SK-N-SH (cell line): Measurements from ENCODE around the gene RARB. TPM values are rescaled to one million over a fixed set of nuclear protein-coding genes. Genes with fewer than 3 reads are reported as not detected.

Source experiments
- CTCF ChIA-PET: fragments of 300-600, 350-600 bp; formaldehyde crosslinking; extraction: SDS; loops from one replicate; lab custom pipeline; 2021; lab: Yijun Ruan, JAX
- POLR2A ChIA-PET: fragments of 350-600 bp; sonication (Branson Sonifier 250); formaldehyde crosslinking; extraction: SDS; loops from one replicate; lab custom pipeline; 2020; ENCODE audit warnings: antibody characterized with exemption, inconsistent platforms; lab: Yijun Ruan, JAX
- DNase-seq: peaks from one replicate; pipeline ENCODE4 v3.0.0; 2012
- H2AFZ ChIP-seq: fragments of 200-600 bp; sonication (generic); 2 replicates; pipeline ENCODE4 v1.8.1; 2016; ENCODE audit warnings: antibody characterized with exemption, mild to moderate bottlenecking, low read depth
- H3F3A ChIP-seq: fragments of 200-600 bp; sonication (generic); replicated peaks from 2 replicates; pipeline ENCODE3; 2016; ENCODE audit warnings: antibody characterized with exemption, mild to moderate bottlenecking; ENCODE audit not compliant: insufficient read depth
- H3K27ac ChIP-seq, 2 experiments: fragments of 200-500 bp in 1 of 2; fragments of 200-600 bp in 1 of 2; sonication (Bioruptor generic) in 1 of 2; sonication (generic), shearing (Covaris generic) in 1 of 2; 2 replicates each; pipeline versions ENCODE4 v1.5.1 to v1.6.1; 2014 to 2016; ENCODE audit warnings: low read depth in 2 of 2, inconsistent platforms in 1 of 2, low read length in 1 of 2, mild to moderate bottlenecking in 1 of 2, mixed read lengths in 1 of 2
- H3K27me3 ChIP-seq: fragments of 200-600 bp; sonication (generic), shearing (Covaris generic); 2 replicates; pipeline ENCODE4 v1.6.1; 2016; ENCODE audit warnings: mixed run types; ENCODE audit not compliant: insufficient read depth
- H3K36me3 ChIP-seq, 2 experiments: fragments of 200-500 bp in 1 of 2; fragments of 200-600 bp in 1 of 2; sonication (Bioruptor generic) in 1 of 2; sonication (generic) in 1 of 2; replicated peaks in 1 of 2; 2 replicates each; pipeline versions ENCODE3 to v1.5.1; 2014 to 2016; ENCODE audit warnings: low read length in 1 of 2, mild to moderate bottlenecking in 1 of 2; ENCODE audit not compliant: insufficient read depth in 2 of 2, control insufficient read depth in 1 of 2
- H3K4me1 ChIP-seq, 2 experiments: fragments of 200-500 bp in 1 of 2; fragments of 200-600 bp in 1 of 2; sonication (Bioruptor generic) in 1 of 2; sonication (generic), shearing (Covaris generic) in 1 of 2; 2 replicates each; pipeline versions ENCODE4 v1.5.1 to v1.6.1; 2014 to 2016; ENCODE audit warnings: low read depth in 1 of 2, low read length in 1 of 2, mixed run types in 1 of 2; ENCODE audit not compliant: insufficient read depth in 2 of 2, control insufficient read depth in 1 of 2
- H3K4me2 ChIP-seq: fragments of 200-600 bp; sonication (generic), shearing (Covaris generic); 2 replicates; pipeline ENCODE4 v1.6.1; 2017; ENCODE audit warnings: mixed run types
- H3K4me3 ChIP-seq, 2 experiments: fragments of 200-500 bp in 1 of 2; fragments of 200-600 bp in 1 of 2; sonication (Bioruptor generic) in 1 of 2; sonication (generic), shearing (Covaris generic) in 1 of 2; 2 replicates each; pipeline versions ENCODE4 v1.5.1 to v1.8.1; 2014 to 2016; ENCODE audit warnings: low read depth in 2 of 2, inconsistent platforms in 1 of 2, low read length in 1 of 2, mild to moderate bottlenecking in 1 of 2, mixed read lengths in 1 of 2, moderate library complexity in 1 of 2
- H3K79me2 ChIP-seq: fragments of 200-600 bp; sonication (generic); 2 replicates; pipeline ENCODE4 v1.8.1; 2017; ENCODE audit warnings: mild to moderate bottlenecking; ENCODE audit not compliant: insufficient read depth
- H3K9ac ChIP-seq: fragments of 200-600 bp; sonication (generic); 2 replicates; pipeline ENCODE4 v1.6.1; 2017; ENCODE audit warnings: mixed run types
- H3K9me2 ChIP-seq: fragments of 200-600 bp; sonication (generic); 2 replicates; pipeline ENCODE4 v1.6.1; 2017; ENCODE audit warnings: mixed run types
- H3K9me3 ChIP-seq: fragments of 200-600 bp; sonication (generic); 2 replicates; pipeline ENCODE4 v1.6.1; 2017; ENCODE audit warnings: mixed run types, mild to moderate bottlenecking, moderate library complexity
- H4K20me1 ChIP-seq: fragments of 200-600 bp; sonication (generic); 2 replicates; pipeline ENCODE4 v1.6.1; 2017; ENCODE audit warnings: mild to moderate bottlenecking, mixed run types; ENCODE audit not compliant: insufficient read depth
- ELF1 ChIP-seq: IDR thresholded peaks from 2 replicates; pipeline ENCODE4 v1.4.0; 2012
- EP300 ChIP-seq, 2 experiments: IDR thresholded peaks; 2 replicates each; pipeline versions ENCODE4 v1.4.0 to v1.6.1; 2012; ENCODE audit warnings: borderline replicate concordance in 1 of 2, low read depth in 1 of 2, low read length in 1 of 2
- EZH2phosphoT487 ChIP-seq: fragments of 200-600 bp; sonication (generic); IDR thresholded peaks from 2 replicates; pipeline ENCODE4 v1.6.1; 2017; ENCODE audit warnings: low read depth, mixed run types, mild to moderate bottlenecking, antibody characterized with exemption, moderate library complexity, borderline replicate concordance
- FOSL2 ChIP-seq: IDR thresholded peaks from 2 replicates; pipeline ENCODE4 v1.4.0; 2012; ENCODE audit warnings: low read depth, mild to moderate bottlenecking, moderate library complexity, borderline replicate concordance
- JUND ChIP-seq: IDR thresholded peaks from 2 replicates; pipeline ENCODE4 v1.4.0; 2012
- MXI1 ChIP-seq: IDR thresholded peaks from 2 replicates; pipeline ENCODE4 v1.6.1; 2012; ENCODE audit warnings: mild to moderate bottlenecking, low read depth, low read length, improper control_type of control experiment
- NRF1 ChIP-seq: IDR thresholded peaks from 2 replicates; pipeline ENCODE4 v1.6.1; 2012; ENCODE audit warnings: low read depth, mild to moderate bottlenecking, low read length
- RCOR1 ChIP-seq: fragments of 150-350 bp; IDR thresholded peaks from 2 replicates; pipeline ENCODE4 v1.6.1; 2017; ENCODE audit warnings: antibody characterized with exemption, low read length
- SIN3A ChIP-seq: IDR thresholded peaks from 2 replicates; pipeline ENCODE4 v1.6.1; 2012; ENCODE audit warnings: low read depth, mild to moderate bottlenecking, low read length, moderate library complexity, borderline replicate concordance
- TAF1 ChIP-seq: IDR thresholded peaks from 2 replicates; pipeline ENCODE4 v1.6.1; 2012; ENCODE audit warnings: low read depth, mild to moderate bottlenecking, low read length, moderate library complexity, borderline replicate concordance
- TCF12 ChIP-seq: IDR thresholded peaks from 2 replicates; pipeline ENCODE4 v1.4.0; 2012
- TEAD4 ChIP-seq: IDR thresholded peaks from 2 replicates; pipeline ENCODE4 v1.4.0; 2012; ENCODE audit warnings: mild to moderate bottlenecking, borderline replicate concordance; ENCODE audit not compliant: insufficient read depth
- WGBS: methylation state at CpG from one replicate; pipeline ENCODE4 v1.1.6; 2017; ENCODE audit warnings: low lambda C conversion rate; 5-methylcytosine and 5-hydroxymethylcytosine counted together
- polyA plus RNA-seq, 3 experiments: library from polyadenylated mRNA; depleted of rRNA; stranded (reverse); fragments of >200 nt; gene quantifications; 2 replicates each; pipeline ENCODE4 v1.2.3, GENCODE V29; 2012
- TF ChIP-seq, protein P1 (sequence below): IDR thresholded peaks from 2 replicates; pipeline ENCODE4 v1.4.0; 2012; ENCODE audit warnings: low read depth, borderline replicate concordance
- TF ChIP-seq, protein P2 (sequence below): IDR thresholded peaks from 2 replicates; pipeline ENCODE4 v1.6.1; 2012; ENCODE audit warnings: mild to moderate bottlenecking, low read depth, low read length, moderate library complexity
- TF ChIP-seq, protein P3 (sequence below): IDR thresholded peaks from 2 replicates; pipeline ENCODE4; 2012
- TF ChIP-seq, protein P4 (sequence below): fragments of 150-350 bp; IDR thresholded peaks from 2 replicates; pipeline ENCODE4 v1.6.1; 2016; ENCODE audit warnings: mild to moderate bottlenecking, low read depth, low read length
- TF ChIP-seq, protein P5 (sequence below): fragments of 150-350 bp; IDR thresholded peaks from 2 replicates; pipeline ENCODE4 v1.6.1; 2017; ENCODE audit warnings: antibody characterized with exemption, low read length, low read depth, borderline replicate concordance

The RARB gene
- polyA plus RNA-seq, 1 of the 3 experiments (the other 2 are of a cell fraction): 10.7 TPM

DNA sequence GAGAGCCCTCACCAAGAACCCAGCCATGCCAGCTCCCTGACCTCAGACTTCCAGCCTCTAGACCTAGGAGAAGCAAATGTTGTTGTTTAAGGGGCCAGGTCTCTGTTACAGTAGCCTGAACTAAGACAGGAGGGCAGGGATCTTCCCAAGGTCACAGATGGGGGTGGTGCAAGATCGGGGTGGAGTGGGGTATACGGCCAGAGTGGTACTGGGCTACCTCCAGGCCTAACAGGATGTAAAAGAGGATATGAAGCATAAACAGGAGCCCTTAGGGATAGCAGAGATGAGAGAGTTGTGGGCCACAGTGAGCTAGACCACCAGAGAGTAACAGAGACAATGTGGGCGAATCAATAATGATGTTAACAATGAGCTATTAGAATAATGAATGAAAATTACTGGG is 153.8 kb downstream of the RARB start:
- WGBS: 45% methylated on average over 3 of the region's 3 CpGs
- TF ChIP-seq NRF1 (no peak), JUND (no peak), FOSL2 (no peak), SIN3A (no peak)
- TF ChIP-seq, protein P1, sequence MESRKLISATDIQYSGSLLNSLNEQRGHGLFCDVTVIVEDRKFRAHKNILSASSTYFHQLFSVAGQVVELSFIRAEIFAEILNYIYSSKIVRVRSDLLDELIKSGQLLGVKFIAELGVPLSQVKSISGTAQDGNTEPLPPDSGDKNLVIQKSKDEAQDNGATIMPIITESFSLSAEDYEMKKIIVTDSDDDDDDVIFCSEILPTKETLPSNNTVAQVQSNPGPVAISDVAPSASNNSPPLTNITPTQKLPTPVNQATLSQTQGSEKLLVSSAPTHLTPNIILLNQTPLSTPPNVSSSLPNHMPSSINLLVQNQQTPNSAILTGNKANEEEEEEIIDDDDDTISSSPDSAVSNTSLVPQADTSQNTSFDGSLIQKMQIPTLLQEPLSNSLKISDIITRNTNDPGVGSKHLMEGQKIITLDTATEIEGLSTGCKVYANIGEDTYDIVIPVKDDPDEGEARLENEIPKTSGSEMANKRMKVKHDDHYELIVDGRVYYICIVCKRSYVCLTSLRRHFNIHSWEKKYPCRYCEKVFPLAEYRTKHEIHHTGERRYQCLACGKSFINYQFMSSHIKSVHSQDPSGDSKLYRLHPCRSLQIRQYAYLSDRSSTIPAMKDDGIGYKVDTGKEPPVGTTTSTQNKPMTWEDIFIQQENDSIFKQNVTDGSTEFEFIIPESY: no peak
- TF ChIP-seq, all 33 proteins: peak for 0
- no peaks in the 10 kb centered on the region for H3K27me3 ChIP-seq
- no peaks in the 10 kb centered on the region for H3K9me2 ChIP-seq
- peak overlapping the region in 1 of 2 experiments; percentile 93; a peak in 3 of 4 replicates for H3K27ac ChIP-seq
- ChIA-PET POLR2A (no interaction called here), CTCF (interaction anchor here (1.2 to 1.6 kb wide), 3 partner anchors 12 to 901 kb away, joined by 3 to 6 read pairs (median 5); no protein-coding TSS in a partner anchor)
- no peak for DNase-seq
- H4K20me1 ChIP-seq: no peaks in the 10 kb centered on the region
- peaks cover 14 to 15% of the 10 kb centered on the region in 2 experiments; a peak in 2 of 4 replicates for H3K4me1 ChIP-seq
- peak overlapping the region; percentile 64; the same call in 1 of the 2 replicates for H3K9ac ChIP-seq
- H3K4me2 ChIP-seq: 0 out of 2 replicates have a peak overlapping the region, but pooled peaks have one; percentile 46
- H3K36me3 ChIP-seq: no peaks in the 10 kb centered on the region
- H3K79me2 ChIP-seq: no peaks in the 10 kb centered on the region; the same call in 1 of the 2 replicates
- H3K9me3 ChIP-seq: no peaks in the 10 kb centered on the region
- no peak overlapping the region for H2AFZ ChIP-seq
- no peak overlapping the region for H3K4me3 ChIP-seq
- H3F3A ChIP-seq: peaks cover 19% of the 10 kb centered on the region

DNA sequence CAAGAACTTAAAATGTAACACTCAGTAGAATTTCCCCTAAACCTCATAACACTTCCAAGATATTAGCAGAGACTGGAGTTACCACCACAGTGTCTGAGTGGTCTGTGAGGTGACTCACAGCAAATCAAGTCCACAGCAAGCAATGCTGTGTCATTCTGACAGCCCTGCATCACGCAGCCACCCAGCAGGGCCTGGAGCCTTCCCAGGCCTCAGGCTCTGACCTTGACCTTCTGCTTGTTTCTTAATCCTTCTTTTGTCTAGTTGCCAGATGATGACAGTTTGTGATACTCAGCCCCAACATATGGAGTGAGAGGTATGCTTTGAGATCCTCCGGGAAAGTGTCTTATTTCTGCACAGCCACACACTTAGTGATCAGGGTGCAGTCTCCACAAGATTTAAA is 154.2 kb downstream of the RARB start:
- Histone ChIP-seq H3K4me1 (peaks cover 14 to 15% of the 10 kb centered on the region in 2 experiments; a peak in 2 of 4 replicates), H3K9me3 (no peaks in the 10 kb centered on the region), H3K4me3 (no peak overlapping the region), H3K9me2 (no peaks in the 10 kb centered on the region), H3K36me3 (no peaks in the 10 kb centered on the region), H3K27ac (peak overlapping the region; percentile 40 to 93; a peak in 3 of 4 replicates), H3K79me2 (no peaks in the 10 kb centered on the region; the same call in 1 of the 2 replicates), H3K9ac (peak overlapping the region; percentile 64), H3K4me2 (peak overlapping the region; percentile 46; the same call in 1 of the 2 replicates), H3F3A (peaks cover 19% of the 10 kb centered on the region), H3K27me3 (no peaks in the 10 kb centered on the region), H2AFZ (peak overlapping the region; percentile 35; the same call in 1 of the 2 replicates), H4K20me1 (no peaks in the 10 kb centered on the region)
- WGBS: 0% methylated on average over 2 of the region's 2 CpGs
- DNase-seq: no peak
- POLR2A ChIA-PET: no interaction called here
- CTCF ChIA-PET: interaction anchor here (1.2 to 1.6 kb wide), 3 partner anchors 11 to 902 kb away, joined by 3 to 6 read pairs (median 5); no protein-coding TSS in a partner anchor
- TF ChIP-seq, protein P2, sequence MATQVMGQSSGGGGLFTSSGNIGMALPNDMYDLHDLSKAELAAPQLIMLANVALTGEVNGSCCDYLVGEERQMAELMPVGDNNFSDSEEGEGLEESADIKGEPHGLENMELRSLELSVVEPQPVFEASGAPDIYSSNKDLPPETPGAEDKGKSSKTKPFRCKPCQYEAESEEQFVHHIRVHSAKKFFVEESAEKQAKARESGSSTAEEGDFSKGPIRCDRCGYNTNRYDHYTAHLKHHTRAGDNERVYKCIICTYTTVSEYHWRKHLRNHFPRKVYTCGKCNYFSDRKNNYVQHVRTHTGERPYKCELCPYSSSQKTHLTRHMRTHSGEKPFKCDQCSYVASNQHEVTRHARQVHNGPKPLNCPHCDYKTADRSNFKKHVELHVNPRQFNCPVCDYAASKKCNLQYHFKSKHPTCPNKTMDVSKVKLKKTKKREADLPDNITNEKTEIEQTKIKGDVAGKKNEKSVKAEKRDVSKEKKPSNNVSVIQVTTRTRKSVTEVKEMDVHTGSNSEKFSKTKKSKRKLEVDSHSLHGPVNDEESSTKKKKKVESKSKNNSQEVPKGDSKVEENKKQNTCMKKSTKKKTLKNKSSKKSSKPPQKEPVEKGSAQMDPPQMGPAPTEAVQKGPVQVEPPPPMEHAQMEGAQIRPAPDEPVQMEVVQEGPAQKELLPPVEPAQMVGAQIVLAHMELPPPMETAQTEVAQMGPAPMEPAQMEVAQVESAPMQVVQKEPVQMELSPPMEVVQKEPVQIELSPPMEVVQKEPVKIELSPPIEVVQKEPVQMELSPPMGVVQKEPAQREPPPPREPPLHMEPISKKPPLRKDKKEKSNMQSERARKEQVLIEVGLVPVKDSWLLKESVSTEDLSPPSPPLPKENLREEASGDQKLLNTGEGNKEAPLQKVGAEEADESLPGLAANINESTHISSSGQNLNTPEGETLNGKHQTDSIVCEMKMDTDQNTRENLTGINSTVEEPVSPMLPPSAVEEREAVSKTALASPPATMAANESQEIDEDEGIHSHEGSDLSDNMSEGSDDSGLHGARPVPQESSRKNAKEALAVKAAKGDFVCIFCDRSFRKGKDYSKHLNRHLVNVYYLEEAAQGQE: no peak
- no peak for TF ChIP-seq MXI1
- TF ChIP-seq, protein P3, sequence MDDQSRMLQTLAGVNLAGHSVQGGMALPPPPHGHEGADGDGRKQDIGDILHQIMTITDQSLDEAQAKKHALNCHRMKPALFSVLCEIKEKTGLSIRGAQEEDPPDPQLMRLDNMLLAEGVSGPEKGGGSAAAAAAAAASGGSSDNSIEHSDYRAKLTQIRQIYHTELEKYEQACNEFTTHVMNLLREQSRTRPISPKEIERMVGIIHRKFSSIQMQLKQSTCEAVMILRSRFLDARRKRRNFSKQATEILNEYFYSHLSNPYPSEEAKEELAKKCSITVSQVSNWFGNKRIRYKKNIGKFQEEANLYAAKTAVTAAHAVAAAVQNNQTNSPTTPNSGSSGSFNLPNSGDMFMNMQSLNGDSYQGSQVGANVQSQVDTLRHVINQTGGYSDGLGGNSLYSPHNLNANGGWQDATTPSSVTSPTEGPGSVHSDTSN: peak; percentile 91
- TF ChIP-seq TCF12: peak; percentile 91
- TF ChIP-seq TEAD4: peak; percentile 59; the same call in 1 of the 2 replicates
- TF ChIP-seq RCOR1: no peak
- TF ChIP-seq, protein P4, sequence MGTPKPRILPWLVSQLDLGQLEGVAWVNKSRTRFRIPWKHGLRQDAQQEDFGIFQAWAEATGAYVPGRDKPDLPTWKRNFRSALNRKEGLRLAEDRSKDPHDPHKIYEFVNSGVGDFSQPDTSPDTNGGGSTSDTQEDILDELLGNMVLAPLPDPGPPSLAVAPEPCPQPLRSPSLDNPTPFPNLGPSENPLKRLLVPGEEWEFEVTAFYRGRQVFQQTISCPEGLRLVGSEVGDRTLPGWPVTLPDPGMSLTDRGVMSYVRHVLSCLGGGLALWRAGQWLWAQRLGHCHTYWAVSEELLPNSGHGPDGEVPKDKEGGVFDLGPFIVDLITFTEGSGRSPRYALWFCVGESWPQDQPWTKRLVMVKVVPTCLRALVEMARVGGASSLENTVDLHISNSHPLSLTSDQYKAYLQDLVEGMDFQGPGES: no peak
- TF ChIP-seq TAF1: no peak
- no peak for TF ChIP-seq ELF1
- TF ChIP-seq EZH2phosphoT487: no peak
- TF ChIP-seq, protein P5, sequence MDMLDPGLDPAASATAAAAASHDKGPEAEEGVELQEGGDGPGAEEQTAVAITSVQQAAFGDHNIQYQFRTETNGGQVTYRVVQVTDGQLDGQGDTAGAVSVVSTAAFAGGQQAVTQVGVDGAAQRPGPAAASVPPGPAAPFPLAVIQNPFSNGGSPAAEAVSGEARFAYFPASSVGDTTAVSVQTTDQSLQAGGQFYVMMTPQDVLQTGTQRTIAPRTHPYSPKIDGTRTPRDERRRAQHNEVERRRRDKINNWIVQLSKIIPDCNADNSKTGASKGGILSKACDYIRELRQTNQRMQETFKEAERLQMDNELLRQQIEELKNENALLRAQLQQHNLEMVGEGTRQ: no peak
- TF ChIP-seq NRF1: no peak
- peak in 1 of 2 experiments; percentile 72; a peak in 2 of 4 replicates for TF ChIP-seq EP300 (IDR thresholded peaks at IDR 0.05; ENCODE audit: borderline replicate concordance in 1 of 2, low read depth in 1 of 2, low read length in 1 of 2)
